GM10847 (cell line): Measurements from ENCODE around the gene MGAT4B.

ENCODE experiments used
- POLR2A ChIP-seq: IDR thresholded peaks from 2 replicates; pipeline ENCODE4 v1.6.1; 2011; ENCODE audit not compliant: insufficient read length; ENCODE audit errors: extremely low read depth

The MGAT4B gene

GRCh38 chr5:179759581-179760551 lies 46.8 kb downstream of the MGAT4B start:
- TF ChIP-seq POLR2A, result no peak

- no peak for TF ChIP-seq POLR2A
Measured at GRCh38 chr5:179758955-179759354, 47.7 kb downstream of the MGAT4B start.

DNA sequence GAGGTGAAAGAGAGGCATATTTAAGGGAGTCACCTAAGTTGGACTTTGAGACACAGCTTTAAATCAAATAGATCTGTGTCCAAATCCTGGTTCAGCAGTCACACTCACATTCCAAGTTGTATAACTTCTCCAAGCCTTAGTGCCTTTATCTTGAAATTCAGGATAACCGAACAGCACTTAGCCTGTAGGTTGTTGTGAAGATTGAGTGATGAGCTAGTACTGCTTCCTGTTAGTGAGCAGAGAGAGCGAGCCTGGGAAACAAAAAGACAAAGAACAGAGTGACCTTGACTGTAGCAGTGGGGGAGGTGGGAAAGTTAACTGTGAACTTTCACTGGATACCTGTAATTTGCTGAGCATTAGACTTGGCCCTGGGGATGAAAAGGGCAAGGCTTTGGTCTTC lies 51.6 kb downstream of the MGAT4B start:
- TF ChIP-seq POLR2A, result no peak

DNA sequence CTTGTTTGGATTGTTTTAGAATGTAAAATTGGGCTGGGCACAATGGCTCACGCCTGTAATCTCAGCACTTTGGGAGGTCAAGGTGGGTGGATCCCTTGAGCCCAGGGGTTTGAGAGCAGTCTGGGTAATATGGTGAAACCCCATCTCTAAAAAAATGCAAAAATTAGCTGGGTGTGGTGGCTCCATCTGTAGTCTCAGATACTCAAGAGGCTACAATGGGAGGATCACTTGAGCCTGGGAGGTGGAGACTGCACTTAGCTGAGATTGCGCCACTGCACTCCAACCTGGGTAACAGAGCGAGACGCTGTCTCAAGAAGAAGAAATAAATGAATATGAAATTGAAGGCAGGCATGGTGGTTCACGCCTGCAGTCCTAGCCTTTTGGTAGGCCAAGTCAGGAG lies 52.7 kb downstream of the MGAT4B start:
- TF ChIP-seq POLR2A, result no peak

DNA sequence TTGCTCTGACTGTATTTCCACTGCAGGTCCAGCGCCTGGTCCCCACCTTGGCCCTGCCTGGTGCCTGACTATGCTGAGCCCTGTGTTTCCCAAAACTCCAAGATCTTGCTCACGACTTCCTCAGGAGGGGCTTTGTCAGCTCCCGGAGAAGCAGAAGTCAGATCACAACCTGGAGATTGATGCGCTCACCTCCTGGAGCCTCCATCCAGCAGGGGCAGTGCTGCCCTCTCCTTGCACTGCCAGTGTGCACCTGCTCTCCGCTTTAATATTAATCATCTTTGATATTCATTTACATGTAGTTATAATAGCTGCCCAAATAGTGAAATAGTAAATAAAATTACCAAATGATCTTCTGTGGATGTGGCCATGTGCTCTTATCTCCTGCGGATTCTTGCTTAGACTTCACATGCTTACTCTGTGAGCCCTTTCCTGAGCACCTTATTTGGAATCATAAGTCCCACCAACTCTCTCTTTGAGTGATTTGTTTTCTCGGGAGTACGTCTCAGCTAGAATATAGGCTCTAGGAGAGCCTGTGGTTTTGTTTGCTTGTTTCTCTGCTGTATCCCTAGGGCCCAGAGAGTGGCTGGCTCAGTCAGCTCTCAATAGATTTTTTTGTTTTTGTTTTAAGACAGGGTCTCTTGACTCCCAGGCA lies 56.7 kb downstream of the MGAT4B start:
- no peak for TF ChIP-seq POLR2A

- no peak for TF ChIP-seq POLR2A
Measured at GRCh38 chr5:179747811-179748210, 58.9 kb downstream of the MGAT4B start.
